Measurements from ENCODE around the gene C3orf18. TPM values are rescaled to one million over a fixed set of nuclear protein-coding genes. Genes with fewer than 3 reads are reported as not detected.

C3orf18 gene
- total RNA-seq, 1 experiment from 2014 or later: 1.3 TPM

DNA sequence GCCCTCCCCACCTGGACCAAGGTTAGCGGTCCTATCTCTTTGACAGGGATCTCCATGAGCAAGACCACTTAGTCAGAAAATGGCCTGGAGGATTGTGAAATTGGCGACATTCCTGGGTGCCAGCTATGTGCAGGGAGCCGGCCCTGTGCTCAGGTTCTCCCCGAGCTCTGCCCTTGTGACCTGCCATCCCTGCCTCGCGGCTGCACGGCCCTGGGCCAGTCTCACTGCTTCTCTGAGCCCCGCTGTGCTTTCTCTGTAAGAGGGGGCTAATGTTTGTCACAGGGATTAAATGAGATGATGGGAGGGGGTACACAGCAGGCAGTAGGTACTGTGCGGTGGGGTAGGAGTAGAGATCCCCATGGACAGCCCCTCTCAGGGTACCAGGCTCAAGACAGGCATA lies 14.9 kb downstream of the C3orf18 start:
- Mint-ChIP-seq H3K9me3 (ENCODE audit: unreplicated experiment) (no peaks in the 10 kb centered on the region), H3K27ac (ENCODE audit: low read depth, unreplicated experiment) (no peak overlapping the region), H3K36me3 (ENCODE audit: insufficient read depth, unreplicated experiment) (no peaks in the 10 kb centered on the region), H3K4me1 (ENCODE audit: insufficient read depth, unreplicated experiment) (no peaks in the 10 kb centered on the region), H3K4me3 (ENCODE audit: unreplicated experiment) (no peak overlapping the region), H3K27me3 (ENCODE audit: insufficient read depth, unreplicated experiment) (peaks cover 9% of the 10 kb centered on the region)
- BruUV-seq (replicated peaks): no TSS peak
- intact Hi-C loops (cut with micrococcal nuclease): no loop called here
- no peak for DNase-seq (ENCODE audit: unreplicated experiment)
- TF ChIP-seq, protein P1, sequence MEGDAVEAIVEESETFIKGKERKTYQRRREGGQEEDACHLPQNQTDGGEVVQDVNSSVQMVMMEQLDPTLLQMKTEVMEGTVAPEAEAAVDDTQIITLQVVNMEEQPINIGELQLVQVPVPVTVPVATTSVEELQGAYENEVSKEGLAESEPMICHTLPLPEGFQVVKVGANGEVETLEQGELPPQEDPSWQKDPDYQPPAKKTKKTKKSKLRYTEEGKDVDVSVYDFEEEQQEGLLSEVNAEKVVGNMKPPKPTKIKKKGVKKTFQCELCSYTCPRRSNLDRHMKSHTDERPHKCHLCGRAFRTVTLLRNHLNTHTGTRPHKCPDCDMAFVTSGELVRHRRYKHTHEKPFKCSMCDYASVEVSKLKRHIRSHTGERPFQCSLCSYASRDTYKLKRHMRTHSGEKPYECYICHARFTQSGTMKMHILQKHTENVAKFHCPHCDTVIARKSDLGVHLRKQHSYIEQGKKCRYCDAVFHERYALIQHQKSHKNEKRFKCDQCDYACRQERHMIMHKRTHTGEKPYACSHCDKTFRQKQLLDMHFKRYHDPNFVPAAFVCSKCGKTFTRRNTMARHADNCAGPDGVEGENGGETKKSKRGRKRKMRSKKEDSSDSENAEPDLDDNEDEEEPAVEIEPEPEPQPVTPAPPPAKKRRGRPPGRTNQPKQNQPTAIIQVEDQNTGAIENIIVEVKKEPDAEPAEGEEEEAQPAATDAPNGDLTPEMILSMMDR (IDR thresholded peaks at IDR 0.05; ENCODE audit: unreplicated experiment): no peak
- CTCF ChIA-PET: interaction anchor here (0.5 to 5.8 kb wide), 7 partner anchors 11 to 837 kb away, joined by 3 to 53 read pairs (median 4); partner anchors contain the start of genes CYB561D2, MANF and NPRL2
- POLR2A ChIA-PET: interaction anchor here (0.6 kb wide), 1 partner anchor 204 kb away, joined by 3 read pairs; no protein-coding TSS in a partner anchor

DNA sequence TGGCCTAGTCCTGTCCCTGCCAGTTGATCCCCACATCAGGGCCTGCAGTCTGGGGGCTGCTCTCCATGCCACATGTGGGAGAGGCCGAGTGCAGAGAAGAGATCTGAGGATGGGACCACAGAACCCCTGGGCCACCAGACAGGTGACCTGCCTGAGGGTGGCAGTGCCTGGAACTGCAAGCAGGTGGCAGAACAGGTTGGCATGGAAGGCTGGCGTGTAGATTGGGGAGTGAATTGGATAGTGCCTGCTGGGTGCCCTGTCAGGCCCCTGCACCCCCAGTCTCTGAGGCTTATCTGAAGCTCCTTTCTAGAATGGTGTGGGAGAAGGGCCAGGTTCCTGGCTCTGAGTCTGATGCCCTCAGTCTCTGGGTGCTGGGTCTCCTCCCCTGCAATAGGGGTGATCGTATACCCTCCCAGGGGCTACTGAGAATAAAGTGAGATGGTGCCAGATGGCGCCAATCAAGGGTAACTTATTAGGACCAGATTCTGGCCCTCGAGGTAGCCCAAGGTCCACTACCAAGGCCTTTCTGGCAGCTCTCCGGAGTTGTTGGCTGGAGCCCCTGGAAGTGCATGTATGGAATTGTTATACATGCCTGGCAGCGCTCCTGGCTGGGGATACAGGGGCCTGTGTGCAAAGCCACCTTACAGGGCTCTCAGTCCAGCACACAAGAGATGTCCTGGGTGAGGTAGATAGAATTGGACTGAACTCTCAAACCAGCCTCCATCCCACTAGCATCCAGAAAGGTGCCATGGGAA lies 15.7 kb downstream of the C3orf18 start:
- peaks cover 2% of the 10 kb centered on the region for H3K27me3 Mint-ChIP-seq (ENCODE audit: insufficient read depth, unreplicated experiment)
- no peak overlapping the region for H3K27ac Mint-ChIP-seq (ENCODE audit: low read depth, unreplicated experiment)
- BruUV-seq (replicated peaks): no TSS peak
- no peaks in the 10 kb centered on the region for H3K36me3 Mint-ChIP-seq (ENCODE audit: insufficient read depth, unreplicated experiment)
- ChIA-PET CTCF (interaction anchor here (0.6 to 5.8 kb wide), 25 partner anchors 9 to 838 kb away, joined by 3 to 53 read pairs (median 3); partner anchors contain the start of genes C3orf18, CYB561D2, MANF and NPRL2), POLR2A (interaction anchor here (0.6 kb wide), 1 partner anchor 203 kb away, joined by 3 read pairs; no protein-coding TSS in a partner anchor)
- intact Hi-C loops (cut with micrococcal nuclease): no loop called here
- no peak for DNase-seq (ENCODE audit: unreplicated experiment)
- TF ChIP-seq, protein P1 (IDR thresholded peaks at IDR 0.05; ENCODE audit: unreplicated experiment): no peak
- H3K9me3 Mint-ChIP-seq (ENCODE audit: unreplicated experiment): no peaks in the 10 kb centered on the region
- no peaks in the 10 kb centered on the region for H3K4me1 Mint-ChIP-seq (ENCODE audit: insufficient read depth, unreplicated experiment)
- no peak overlapping the region for H3K4me3 Mint-ChIP-seq (ENCODE audit: unreplicated experiment)

DNA sequence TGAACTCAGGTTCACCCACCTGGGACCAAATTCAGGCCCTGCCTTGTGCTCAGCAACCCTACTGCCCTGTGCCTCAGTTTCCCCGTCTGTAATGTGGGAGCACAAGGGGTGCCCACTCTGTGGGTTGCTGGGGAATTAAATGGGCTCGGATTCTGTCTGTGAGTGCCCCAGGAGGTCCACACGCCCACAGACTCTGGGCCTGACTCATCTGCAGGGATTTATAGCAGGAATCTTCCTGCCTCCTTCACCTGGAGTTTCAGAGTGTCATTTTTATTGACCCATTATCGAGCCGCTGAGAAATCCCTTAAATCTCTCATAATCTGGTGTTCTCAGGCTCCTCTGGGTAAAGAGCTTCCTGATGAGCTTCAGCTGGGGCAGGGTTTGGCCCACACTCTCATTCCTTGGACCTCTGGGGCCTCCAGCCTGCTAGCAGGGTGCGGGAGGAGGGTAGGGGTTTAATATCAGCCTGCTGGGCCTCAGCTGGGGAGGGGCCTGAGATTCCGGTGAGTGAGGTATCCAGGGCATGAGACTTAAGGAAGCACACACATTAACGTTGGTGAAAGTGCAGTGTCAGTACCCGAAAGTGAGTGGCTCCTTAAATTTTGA lies 16.4 kb downstream of the C3orf18 start:
- DNase-seq (ENCODE audit: unreplicated experiment): no peak
- H3K36me3 Mint-ChIP-seq (ENCODE audit: insufficient read depth, unreplicated experiment): no peaks in the 10 kb centered on the region
- H3K4me3 Mint-ChIP-seq (ENCODE audit: unreplicated experiment): no peak overlapping the region
- no peaks in the 10 kb centered on the region for H3K4me1 Mint-ChIP-seq (ENCODE audit: insufficient read depth, unreplicated experiment)
- intact Hi-C loops (cut with micrococcal nuclease): no loop called here
- ChIA-PET CTCF (interaction anchor here (0.6 to 5.8 kb wide), 32 partner anchors 10 to 1179 kb away, joined by 3 to 53 read pairs (median 3); partner anchors contain the start of genes C3orf18, CYB561D2, MAPKAPK3 and NPRL2), POLR2A (no interaction called here)
- H3K9me3 Mint-ChIP-seq (ENCODE audit: unreplicated experiment): no peaks in the 10 kb centered on the region
- H3K27me3 Mint-ChIP-seq (ENCODE audit: insufficient read depth, unreplicated experiment): no peaks in the 10 kb centered on the region
- TF ChIP-seq, protein P1 (IDR thresholded peaks at IDR 0.05; ENCODE audit: unreplicated experiment): no peak
- no TSS peak for BruUV-seq (replicated peaks)
- no peak overlapping the region for H3K27ac Mint-ChIP-seq (ENCODE audit: low read depth, unreplicated experiment)
